Measurements from ENCODE around the gene PRSS36. TPM values are rescaled to one million over a fixed set of nuclear protein-coding genes. Genes with fewer than 3 reads are reported as not detected.

PRSS36 gene
- total and polyA plus RNA-seq, 9 of the 15 experiments (the other 6 are each of a cell fraction or from before 2014, with no cell fraction given): 0.09 to 1.2 (median 0.54) TPM; not detected in 2

GRCh38 chr16:31105677-31106213 lies 44.1 kb downstream of the PRSS36 start (continued):
- TF ChIP-seq HEY1 (CRISPR knock-in tag; IDR thresholded peaks at IDR 0.05; ENCODE audit: borderline replicate concordance) (no peak), PHF21A (IDR thresholded peaks at IDR 0.05; ENCODE audit: borderline replicate concordance, low read depth) (0 out of 2 replicates have a peak, but pooled peaks have one; percentile 14), HDAC1 (IDR thresholded peaks at IDR 0.05) (peak in 1 of 2 experiments; percentile 82; a peak in 2 of 4 replicates), RNF219 (CRISPR knock-in tag; IDR thresholded peaks at IDR 0.05) (no peak), ZNF57 (CRISPR knock-in tag; IDR thresholded peaks at IDR 0.05) (0 out of 2 replicates have a peak, but pooled peaks have one; percentile 13), THRAP3 (IDR thresholded peaks at IDR 0.05; ENCODE audit: borderline replicate concordance) (no peak), PTRF (tag; IDR thresholded peaks at IDR 0.05) (no peak), ZC3H4 (CRISPR knock-in tag; IDR thresholded peaks at IDR 0.05; ENCODE audit: borderline replicate concordance) (no peak), KLF10 (CRISPR knock-in tag; IDR thresholded peaks at IDR 0.05) (no peak), ZNF445 (CRISPR knock-in tag; IDR thresholded peaks at IDR 0.05; ENCODE audit: low read depth) (no peak), ZKSCAN3 (CRISPR knock-in tag; IDR thresholded peaks at IDR 0.05) (no peak), MCM7 (IDR thresholded peaks at IDR 0.05) (no peak), PHF8 (IDR thresholded peaks at IDR 0.05; ENCODE audit: borderline replicate concordance, low read length) (peak; percentile 44; the same call in 1 of the 2 replicates), ZBTB1 (CRISPR knock-in tag; IDR thresholded peaks at IDR 0.05; ENCODE audit: borderline replicate concordance, low read depth) (peak; percentile 95), NR1H2 (CRISPR knock-in tag; IDR thresholded peaks at IDR 0.05) (no peak), NUFIP1 (IDR thresholded peaks at IDR 0.05; ENCODE audit: partially characterized antibody) (no peak), NR2C2 (CRISPR knock-in tag; IDR thresholded peaks at IDR 0.05) (0 out of 2 replicates have a peak, but pooled peaks have one; percentile 26), NR2C2 (tag; IDR thresholded peaks at IDR 0.05) (peak; percentile 70), POLR2A (conservative IDR thresholded peaks at IDR 0.05) (peak; percentile 59), CHD1 (IDR thresholded peaks at IDR 0.05; ENCODE audit: low read length) (no peak), CBX2 (IDR thresholded peaks at IDR 0.05; ENCODE audit: insufficient read depth, low read length, poor library complexity, severe bottlenecking) (no peak), GABPB1 (CRISPR knock-in tag; IDR thresholded peaks at IDR 0.05) (0 out of 2 replicates have a peak, but pooled peaks have one; percentile 42), MITF (IDR thresholded peaks at IDR 0.05) (peak; percentile 46; the same call in 1 of the 2 replicates), ETV6 (IDR thresholded peaks at IDR 0.05; ENCODE audit: borderline replicate concordance in 1 of 2, low read depth in 2 of 2, low read length in 1 of 2) (no peak), ETV6 (CRISPR knock-in tag; IDR thresholded peaks at IDR 0.05; ENCODE audit: borderline replicate concordance) (no peak), NR3C1 (CRISPR knock-in tag; IDR thresholded peaks at IDR 0.05) (no peak), SUPT5H (IDR thresholded peaks at IDR 0.05) (peak; percentile 55; the same call in 1 of the 2 replicates), ZNF311 (CRISPR knock-in tag; IDR thresholded peaks at IDR 0.05) (no peak)

Data from K562 (cell line).